OCI-LY7 (cell line): ENCODE measurements around the gene FGGY.

Experiments used
- CTCF ChIP-seq: fragments of 200-600 bp; sonication (generic); conservative IDR thresholded peaks from 2 replicates; pipeline ENCODE4 v1.5.1; 2014; ENCODE audit warnings: mild to moderate bottlenecking, antibody characterized with exemption, low read length, moderate library complexity, mixed read lengths
- EZH2phosphoT487 ChIP-seq: fragments of 200-600 bp; sonication (generic); IDR thresholded peaks from 2 replicates; pipeline ENCODE4 v1.6.1; 2018; ENCODE audit warnings: low read depth, borderline replicate concordance, mild to moderate bottlenecking, mixed run types, antibody characterized with exemption, low read length, moderate library complexity, mixed read lengths

- no peak for TF ChIP-seq CTCF
- no peak for TF ChIP-seq EZH2phosphoT487
Measured at GRCh38 chr1:59310549-59311250, 13.8 kb downstream of the FGGY start.
